HCT116 (cell line): Measurements from ENCODE around the gene CCSER1. TPM values are rescaled to one million over a fixed set of nuclear protein-coding genes. Genes with fewer than 3 reads are reported as not detected.

Source experiments
- ATAC-seq: fragments of 200-7000 bp; cut with Tn5 transposase; 2 replicates; pipeline ENCODE4 v1.9.1; 2020; ENCODE audit warnings: mild to moderate bottlenecking, moderate library complexity
- BruUV-seq: library from RNA; stranded (reverse); fragments of 400-500 nt; replicated peaks from 2 replicates; lab custom pipeline; 2021; lab: Mats Ljungman, UMichigan
- CTCF ChIA-PET: fragments of 300-600 bp; sonication (Branson Sonifier 250); formaldehyde crosslinking; loops from one replicate; lab custom pipeline; 2021; ENCODE audit warnings: antibody characterized with exemption; lab: Charles Lee
- POLR2A ChIA-PET: fragments of 300-600, 350-600 bp; sonication (Branson Sonifier 250); formaldehyde crosslinking; loops from one replicate; lab custom pipeline; 2021; ENCODE audit warnings: antibody characterized with exemption; lab: Charles Lee
- RAD21 ChIA-PET, 2 experiments: fragments of 300-600 bp; sonication (Branson Sonifier 250); formaldehyde crosslinking; loops; one replicate each; lab custom pipeline; 2023; ENCODE audit warnings: low total read pairs in 2 of 2; ENCODE audit not compliant: uncharacterized antibody in 2 of 2, unreplicated experiment in 2 of 2, low non-redundant PET in 1 of 2; lab: Charles Lee
- DNase-seq: peaks from one replicate; pipeline ENCODE4 v3.0.0-alpha.2; 2010; ENCODE audit warnings: low read depth, low spot score
- H2AFZ ChIP-seq: fragments of 200-600 bp; shearing (Covaris generic), sonication (generic); 2 replicates; pipeline ENCODE4 v1.6.1; 2017; ENCODE audit warnings: low read depth, mixed run types, mixed read lengths, antibody characterized with exemption, low read length; ENCODE audit not compliant: poor library complexity, severe bottlenecking
- H3K27ac ChIP-seq: 2 replicates; pipeline ENCODE4 v1.5.1; 2012; ENCODE audit warnings: low read depth, low read length
- H3K27me3 ChIP-seq: fragments of 200-600 bp; sonication (generic); 2 replicates; pipeline ENCODE4 v1.6.1; 2016; ENCODE audit warnings: mixed run types, low read length, mixed read lengths; ENCODE audit not compliant: insufficient read depth
- H3K36me3 ChIP-seq, 2 experiments: fragments of 200-500 bp in 1 of 2; fragments of 200-600 bp in 1 of 2; sonication (Bioruptor generic) in 1 of 2; sonication (generic) in 1 of 2; 2 replicates each; pipeline versions ENCODE4 v1.5.1 to v1.6.1; 2014 to 2016; ENCODE audit warnings: low read length in 2 of 2, inconsistent platforms in 1 of 2, mixed read lengths in 1 of 2, mixed run types in 1 of 2; ENCODE audit not compliant: insufficient read depth in 2 of 2, control insufficient read depth in 1 of 2
- H3K4me1 ChIP-seq, 2 experiments: fragments of 200-600 bp in 1 of 2; sonication (generic) in 1 of 2; 2 replicates each; pipeline versions ENCODE4 v1.5.1 to v1.6.1; 2012 to 2017; ENCODE audit warnings: low read length in 2 of 2, inconsistent platforms in 1 of 2, mild to moderate bottlenecking in 1 of 2, mixed read lengths in 1 of 2, mixed run types in 1 of 2, moderate library complexity in 1 of 2; ENCODE audit not compliant: insufficient read depth in 2 of 2, control insufficient read depth in 1 of 2
- H3K4me2 ChIP-seq: fragments of 200-600 bp; sonication (generic); 2 replicates; pipeline ENCODE4 v1.6.1; 2017; ENCODE audit warnings: mixed run types, low read length, mixed read lengths
- H3K4me3 ChIP-seq, 2 experiments: fragments of 200-600 bp in 1 of 2; sonication (generic) in 1 of 2; replicated peaks in 1 of 2; 2 replicates each; pipeline ENCODE4 v1.5.1; 2011 to 2016; ENCODE audit warnings: low read length in 2 of 2, control low read depth in 1 of 2, low read depth in 1 of 2, mild to moderate bottlenecking in 1 of 2, mixed read lengths in 1 of 2, mixed run types in 1 of 2
- H3K79me2 ChIP-seq: fragments of 200-600 bp; sonication (generic); 2 replicates; pipeline ENCODE4 v1.6.1; 2017; ENCODE audit warnings: mild to moderate bottlenecking, mixed run types, low read length, moderate library complexity, mixed read lengths; ENCODE audit not compliant: insufficient read depth
- H3K9ac ChIP-seq: fragments of 200-600 bp; sonication (generic); 2 replicates; pipeline ENCODE4 v1.6.1; 2016; ENCODE audit warnings: low read length, mixed read lengths
- H3K9me2 ChIP-seq: fragments of 200-600 bp; sonication (generic), shearing (Covaris generic); 2 replicates; pipeline ENCODE4 v1.6.1; 2017; ENCODE audit warnings: mixed run types, mild to moderate bottlenecking, moderate library complexity; ENCODE audit not compliant: insufficient read depth
- H3K9me3 ChIP-seq, 2 experiments: fragments of 200-500 bp in 1 of 2; fragments of 200-600 bp in 1 of 2; sonication (Bioruptor generic) in 1 of 2; sonication (generic) in 1 of 2; 2 replicates each; pipeline ENCODE4 v1.6.1; 2014 to 2017; ENCODE audit warnings: low read length in 2 of 2, mixed read lengths in 2 of 2, inconsistent platforms in 1 of 2, low read depth in 1 of 2, mild to moderate bottlenecking in 1 of 2, mixed run types in 1 of 2, moderate library complexity in 1 of 2; ENCODE audit not compliant: control insufficient read depth in 1 of 2, insufficient read depth in 1 of 2
- H4K20me1 ChIP-seq: fragments of 200-600 bp; sonication (generic), shearing (Covaris generic); 2 replicates; pipeline ENCODE4 v1.6.1; 2017; ENCODE audit warnings: mixed run types, mild to moderate bottlenecking, moderate library complexity; ENCODE audit not compliant: insufficient read depth
- CBX3 ChIP-seq: IDR thresholded peaks from 2 replicates; pipeline ENCODE4 v1.6.1; 2012; ENCODE audit warnings: low read depth
- EZH2 ChIP-seq: fragments of 200-600 bp; sonication (generic); IDR thresholded peaks from 2 replicates; pipeline ENCODE4 v1.6.1; 2017; ENCODE audit warnings: antibody characterized with exemption, mixed run types
- EZH2phosphoT487 ChIP-seq: fragments of 200-600 bp; IDR thresholded peaks from 2 replicates; pipeline ENCODE4 v1.6.1; 2018; ENCODE audit warnings: antibody characterized with exemption, borderline replicate concordance
- POLR2A ChIP-seq: IDR thresholded peaks from 2 replicates; pipeline ENCODE4 v1.7.0; 2011; ENCODE audit warnings: borderline replicate concordance; ENCODE audit not compliant: insufficient read depth, insufficient read length; ENCODE audit errors: extremely low read depth
- POLR2AphosphoS5 ChIP-seq: IDR thresholded peaks from 2 replicates; pipeline ENCODE4 v1.6.1; 2011; ENCODE audit warnings: mild to moderate bottlenecking, low read depth, low read length, moderate library complexity
- REST ChIP-seq: IDR thresholded peaks from 2 replicates; pipeline ENCODE4 v1.6.1; 2012; ENCODE audit warnings: low read depth
- SIN3A ChIP-seq: IDR thresholded peaks from 2 replicates; pipeline ENCODE4 v1.6.1; 2012; ENCODE audit warnings: low read depth
- SP1 ChIP-seq: IDR thresholded peaks from 2 replicates; pipeline ENCODE4 v1.6.1; 2012; ENCODE audit warnings: low read depth
- TCF7L2 ChIP-seq: IDR thresholded peaks from 2 replicates; pipeline ENCODE4 v1.7.0; 2011; ENCODE audit warnings: borderline replicate concordance, inconsistent platforms; ENCODE audit not compliant: insufficient read depth, insufficient read length; ENCODE audit errors: extremely low read depth
- YY1 ChIP-seq: IDR thresholded peaks from 2 replicates; pipeline ENCODE4 v1.6.1; 2011; ENCODE audit warnings: low read length, low read depth, moderate library complexity, mild to moderate bottlenecking; ENCODE audit not compliant: insufficient replicate concordance; ENCODE audit errors: extremely low read depth
- ZBTB33 ChIP-seq: IDR thresholded peaks from 2 replicates; pipeline ENCODE4 v1.6.1; 2011; ENCODE audit warnings: mild to moderate bottlenecking, low read length, moderate library complexity; ENCODE audit not compliant: insufficient replicate concordance; ENCODE audit errors: extremely low read depth
- ZFX ChIP-seq: fragments of 450-650 bp; IDR thresholded peaks from 2 replicates; pipeline ENCODE4 v1.6.1; 2017
- intact Hi-C: fragments of 100-400 bp; cut with micrococcal nuclease; formaldehyde crosslinking; loops from 2 replicates; pipeline ENCODE4 v1.10.0; 2022
- total RNA-seq: library from RNA; stranded (reverse); gene quantifications from one replicate; pipeline ENCODE4 v1.2.1, GENCODE V29; 2021; ENCODE audit not compliant: unreplicated experiment
- TF ChIP-seq, protein P1 (sequence below): IDR thresholded peaks from 2 replicates; pipeline ENCODE4 v1.6.1; 2012
- TF ChIP-seq, protein P2 (sequence below): IDR thresholded peaks from 2 replicates; pipeline ENCODE4 v1.6.1; 2012

Gene CCSER1
- total RNA-seq, 1 experiment from 2014 or later: 6.7 TPM

DNA sequence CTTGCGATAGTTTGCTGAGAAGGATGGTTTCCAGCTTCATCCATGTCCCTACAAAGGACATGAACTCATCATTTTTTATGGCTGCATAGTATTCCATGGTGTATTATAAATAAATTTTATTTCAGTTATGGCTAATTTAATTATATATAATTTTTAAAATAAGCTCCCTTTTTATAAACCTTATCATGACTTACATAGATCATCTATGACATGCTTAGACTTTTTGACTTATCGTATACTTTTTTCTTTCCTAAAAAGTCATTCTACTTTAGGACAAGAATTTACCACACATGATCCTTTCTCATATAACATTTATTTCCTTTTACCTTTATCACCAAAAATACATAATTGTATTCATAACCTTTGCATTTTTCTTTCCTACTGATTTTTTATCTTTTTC, 376.5 kb downstream of the CCSER1 start:
- Histone ChIP-seq H3K27me3 (no peaks in the 10 kb centered on the region), H3K9ac (no peak overlapping the region), H4K20me1 (no peaks in the 10 kb centered on the region), H3K9me3 (no peaks in the 10 kb centered on the region), H3K27ac (no peak overlapping the region), H3K4me2 (no peak overlapping the region), H3K79me2 (no peaks in the 10 kb centered on the region), H2AFZ (no peak overlapping the region), H3K9me2 (no peaks in the 10 kb centered on the region), H3K36me3 (no peaks in the 10 kb centered on the region), H3K4me1 (no peaks in the 10 kb centered on the region), H3K4me3 (no peak overlapping the region)
- DNase-seq: no peak
- no TSS peak for BruUV-seq
- CTCF ChIA-PET: no interaction called here
- intact Hi-C loops: no loop called here
- RAD21 ChIA-PET: no interaction called here
- ATAC-seq: no peak
- TF ChIP-seq ZFX (no peak), REST (no peak), YY1 (no peak), SIN3A (no peak), SP1 (no peak), EZH2phosphoT487 (no peak), POLR2AphosphoS5 (no peak), ZBTB33 (no peak), EZH2 (no peak), POLR2A (no peak), TCF7L2 (no peak), CBX3 (no peak)
- TF ChIP-seq, protein P1, sequence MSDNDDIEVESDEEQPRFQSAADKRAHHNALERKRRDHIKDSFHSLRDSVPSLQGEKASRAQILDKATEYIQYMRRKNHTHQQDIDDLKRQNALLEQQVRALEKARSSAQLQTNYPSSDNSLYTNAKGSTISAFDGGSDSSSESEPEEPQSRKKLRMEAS: no peak
- TF ChIP-seq, protein P2, sequence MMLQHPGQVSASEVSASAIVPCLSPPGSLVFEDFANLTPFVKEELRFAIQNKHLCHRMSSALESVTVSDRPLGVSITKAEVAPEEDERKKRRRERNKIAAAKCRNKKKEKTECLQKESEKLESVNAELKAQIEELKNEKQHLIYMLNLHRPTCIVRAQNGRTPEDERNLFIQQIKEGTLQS: no peak
- POLR2A ChIA-PET: no interaction called here
